Measurements from ENCODE around the gene SLC2A13. TPM values are rescaled to one million over a fixed set of nuclear protein-coding genes. Genes with fewer than 3 reads are reported as not detected.

The SLC2A13 gene
- total RNA-seq, 1 donor from 2014 or later: 3.9 TPM

GRCh38 chr12:40000884-40001283 lies 105.0 kb downstream of the SLC2A13 start:
- FAIRE-seq (no peak), DNase-seq (ENCODE audit: low read depth) (no peak)
- H3K36me3 ChIP-seq (ENCODE audit: control insufficient read depth, insufficient read depth, low read length): no peaks in the 10 kb centered on the region
- H3K27me3 ChIP-seq (ENCODE audit: control insufficient read depth, insufficient read depth, low read length): no peaks in the 10 kb centered on the region
- TF ChIP-seq CTCF (IDR thresholded peaks at IDR 0.05; ENCODE audit: insufficient read depth, low read length, severe bottlenecking): no peak
- no peak overlapping the region for H3K4me3 ChIP-seq (ENCODE audit: low read depth, low read length)

GRCh38 chr12:39993268-39993667 lies 112.6 kb downstream of the SLC2A13 start:
- no peaks in the 10 kb centered on the region for H3K36me3 ChIP-seq (ENCODE audit: control insufficient read depth, insufficient read depth, low read length)
- H3K4me3 ChIP-seq (ENCODE audit: low read depth, low read length): no peak overlapping the region
- TF ChIP-seq CTCF (IDR thresholded peaks at IDR 0.05; ENCODE audit: insufficient read depth, low read length, severe bottlenecking): no peak
- DNase-seq (ENCODE audit: low read depth) (no peak), FAIRE-seq (no peak)
- H3K27me3 ChIP-seq (ENCODE audit: control insufficient read depth, insufficient read depth, low read length): no peaks in the 10 kb centered on the region

GRCh38 chr12:39990122-39991101 lies 115.5 kb downstream of the SLC2A13 start:
- no peaks in the 10 kb centered on the region for H3K36me3 ChIP-seq (ENCODE audit: control insufficient read depth, insufficient read depth, low read length)
- H3K4me3 ChIP-seq (ENCODE audit: low read depth, low read length): no peak overlapping the region
- DNase-seq (ENCODE audit: low read depth) (peak; percentile 48), FAIRE-seq (no peak)
- H3K27me3 ChIP-seq (ENCODE audit: control insufficient read depth, insufficient read depth, low read length): no peaks in the 10 kb centered on the region
- peak; percentile 81 for TF ChIP-seq CTCF (IDR thresholded peaks at IDR 0.05; ENCODE audit: insufficient read depth, low read length, severe bottlenecking)

GRCh38 chr12:39989501-39989900 lies 116.4 kb downstream of the SLC2A13 start:
- FAIRE-seq (no peak), DNase-seq (ENCODE audit: low read depth) (no peak)
- H3K27me3 ChIP-seq (ENCODE audit: control insufficient read depth, insufficient read depth, low read length): no peaks in the 10 kb centered on the region
- no peak for TF ChIP-seq CTCF (IDR thresholded peaks at IDR 0.05; ENCODE audit: insufficient read depth, low read length, severe bottlenecking)
- H3K36me3 ChIP-seq (ENCODE audit: control insufficient read depth, insufficient read depth, low read length): no peaks in the 10 kb centered on the region
- H3K4me3 ChIP-seq (ENCODE audit: low read depth, low read length): no peak overlapping the region

- no peak for TF ChIP-seq CTCF (IDR thresholded peaks at IDR 0.05; ENCODE audit: insufficient read depth, low read length, severe bottlenecking)
- no peak for FAIRE-seq
- Histone ChIP-seq H3K4me3 (ENCODE audit: low read depth, low read length) (no peak overlapping the region), H3K27me3 (ENCODE audit: control insufficient read depth, insufficient read depth, low read length) (no peaks in the 10 kb centered on the region), H3K36me3 (ENCODE audit: control insufficient read depth, insufficient read depth, low read length) (no peaks in the 10 kb centered on the region)
- no peak for DNase-seq (ENCODE audit: low read depth)
Observed at GRCh38 chr12:39988574-39988973, 117.3 kb downstream of the SLC2A13 start.
